SK-N-SH treated with all-trans-retinoic acid at 6 μM for 48 hours (cell line): Measurements from ENCODE around the gene SPDYE2B.
"Not testable (repeated sequence)": the region's sequence is repeated elsewhere in the genome, so short reads cannot be mapped to it uniquely, and the experiment has no call there.

ENCODE experiments used
- ARNTL ChIP-seq: fragments of 450-650 bp; formaldehyde crosslinking; IDR thresholded peaks from 2 replicates; pipeline ENCODE4 v1.5.0; 2020; ENCODE audit warnings: low read depth, mild to moderate bottlenecking, moderate library complexity, borderline replicate concordance
- CSDC2 ChIP-seq: fragments of 250-450 bp; sonication (Bioruptor Pico); IDR thresholded peaks from 2 replicates; pipeline ENCODE4 v1.5.0; 2020; ENCODE audit warnings: mild to moderate bottlenecking, moderate library complexity
- ISL1 ChIP-seq: fragments of 250-450 bp; sonication (Bioruptor Pico); IDR thresholded peaks from 2 replicates; pipeline ENCODE4 v2.1.2; 2022; ENCODE audit warnings: mild to moderate bottlenecking, moderate library complexity
- ZFP30 ChIP-seq: fragments of 450-650 bp; formaldehyde crosslinking; IDR thresholded peaks from 2 replicates; pipeline ENCODE4 v1.5.0; 2022; ENCODE audit warnings: mild to moderate bottlenecking, moderate library complexity
- TF ChIP-seq, protein P1 (sequence below): fragments of 250-450 bp; sonication (Bioruptor Pico); IDR thresholded peaks from 2 replicates; pipeline ENCODE4 v1.5.1; 2020; ENCODE audit warnings: low read depth, mild to moderate bottlenecking, moderate library complexity
- TF ChIP-seq, protein P2 (sequence below): fragments of 250-450 bp; sonication (Bioruptor Pico); IDR thresholded peaks from 2 replicates; pipeline ENCODE4 v1.8.0; 2021; ENCODE audit warnings: low read depth, mild to moderate bottlenecking, moderate library complexity, borderline replicate concordance
- TF ChIP-seq, protein P3 (sequence below): fragments of 250-450 bp; sonication (Bioruptor Pico); IDR thresholded peaks from 2 replicates; pipeline ENCODE4 v1.5.0; 2020; ENCODE audit warnings: mild to moderate bottlenecking, moderate library complexity

DNA sequence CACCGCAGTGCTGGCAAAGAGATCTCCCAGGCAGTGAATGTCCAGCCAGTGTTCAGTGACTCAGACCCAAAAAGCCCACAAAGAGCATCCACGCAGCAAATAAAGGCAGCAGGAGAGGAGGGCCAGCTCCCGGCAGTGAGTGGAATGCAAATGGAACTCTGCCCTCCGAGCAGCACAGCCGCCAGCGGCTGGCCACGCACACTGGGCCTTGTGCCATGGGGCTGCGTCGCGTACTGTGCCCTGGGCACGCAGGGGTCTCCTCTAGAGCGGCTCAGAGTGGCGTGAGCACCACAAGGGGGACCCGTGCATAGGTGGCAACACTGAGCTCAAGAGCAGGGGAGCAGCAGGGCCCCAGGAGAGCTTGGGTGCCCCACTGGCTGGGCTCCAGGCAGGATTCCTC, 17.4 kb downstream of the SPDYE2B start:
- not testable (repeated sequence) for TF ChIP-seq ZFP30; CSDC2; ISL1 (CRISPR knock-in tag); ARNTL (CRISPR knock-in tag)
- TF ChIP-seq, protein P1, sequence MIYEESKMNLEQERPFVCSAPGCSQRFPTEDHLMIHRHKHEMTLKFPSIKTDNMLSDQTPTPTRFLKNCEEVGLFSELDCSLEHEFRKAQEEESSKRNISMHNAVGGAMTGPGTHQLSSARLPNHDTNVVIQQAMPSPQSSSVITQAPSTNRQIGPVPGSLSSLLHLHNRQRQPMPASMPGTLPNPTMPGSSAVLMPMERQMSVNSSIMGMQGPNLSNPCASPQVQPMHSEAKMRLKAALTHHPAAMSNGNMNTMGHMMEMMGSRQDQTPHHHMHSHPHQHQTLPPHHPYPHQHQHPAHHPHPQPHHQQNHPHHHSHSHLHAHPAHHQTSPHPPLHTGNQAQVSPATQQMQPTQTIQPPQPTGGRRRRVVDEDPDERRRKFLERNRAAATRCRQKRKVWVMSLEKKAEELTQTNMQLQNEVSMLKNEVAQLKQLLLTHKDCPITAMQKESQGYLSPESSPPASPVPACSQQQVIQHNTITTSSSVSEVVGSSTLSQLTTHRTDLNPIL (CRISPR knock-in tag), result not testable (repeated sequence)
- TF ChIP-seq, protein P2, sequence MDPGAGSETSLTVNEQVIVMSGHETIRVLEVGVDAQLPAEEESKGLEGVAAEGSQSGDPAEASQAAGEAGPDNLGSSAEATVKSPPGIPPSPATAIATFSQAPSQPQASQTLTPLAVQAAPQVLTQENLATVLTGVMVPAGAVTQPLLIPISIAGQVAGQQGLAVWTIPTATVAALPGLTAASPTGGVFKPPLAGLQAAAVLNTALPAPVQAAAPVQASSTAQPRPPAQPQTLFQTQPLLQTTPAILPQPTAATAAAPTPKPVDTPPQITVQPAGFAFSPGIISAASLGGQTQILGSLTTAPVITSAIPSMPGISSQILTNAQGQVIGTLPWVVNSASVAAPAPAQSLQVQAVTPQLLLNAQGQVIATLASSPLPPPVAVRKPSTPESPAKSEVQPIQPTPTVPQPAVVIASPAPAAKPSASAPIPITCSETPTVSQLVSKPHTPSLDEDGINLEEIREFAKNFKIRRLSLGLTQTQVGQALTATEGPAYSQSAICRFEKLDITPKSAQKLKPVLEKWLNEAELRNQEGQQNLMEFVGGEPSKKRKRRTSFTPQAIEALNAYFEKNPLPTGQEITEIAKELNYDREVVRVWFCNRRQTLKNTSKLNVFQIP (CRISPR knock-in tag), result not testable (repeated sequence)
- TF ChIP-seq, protein P3, sequence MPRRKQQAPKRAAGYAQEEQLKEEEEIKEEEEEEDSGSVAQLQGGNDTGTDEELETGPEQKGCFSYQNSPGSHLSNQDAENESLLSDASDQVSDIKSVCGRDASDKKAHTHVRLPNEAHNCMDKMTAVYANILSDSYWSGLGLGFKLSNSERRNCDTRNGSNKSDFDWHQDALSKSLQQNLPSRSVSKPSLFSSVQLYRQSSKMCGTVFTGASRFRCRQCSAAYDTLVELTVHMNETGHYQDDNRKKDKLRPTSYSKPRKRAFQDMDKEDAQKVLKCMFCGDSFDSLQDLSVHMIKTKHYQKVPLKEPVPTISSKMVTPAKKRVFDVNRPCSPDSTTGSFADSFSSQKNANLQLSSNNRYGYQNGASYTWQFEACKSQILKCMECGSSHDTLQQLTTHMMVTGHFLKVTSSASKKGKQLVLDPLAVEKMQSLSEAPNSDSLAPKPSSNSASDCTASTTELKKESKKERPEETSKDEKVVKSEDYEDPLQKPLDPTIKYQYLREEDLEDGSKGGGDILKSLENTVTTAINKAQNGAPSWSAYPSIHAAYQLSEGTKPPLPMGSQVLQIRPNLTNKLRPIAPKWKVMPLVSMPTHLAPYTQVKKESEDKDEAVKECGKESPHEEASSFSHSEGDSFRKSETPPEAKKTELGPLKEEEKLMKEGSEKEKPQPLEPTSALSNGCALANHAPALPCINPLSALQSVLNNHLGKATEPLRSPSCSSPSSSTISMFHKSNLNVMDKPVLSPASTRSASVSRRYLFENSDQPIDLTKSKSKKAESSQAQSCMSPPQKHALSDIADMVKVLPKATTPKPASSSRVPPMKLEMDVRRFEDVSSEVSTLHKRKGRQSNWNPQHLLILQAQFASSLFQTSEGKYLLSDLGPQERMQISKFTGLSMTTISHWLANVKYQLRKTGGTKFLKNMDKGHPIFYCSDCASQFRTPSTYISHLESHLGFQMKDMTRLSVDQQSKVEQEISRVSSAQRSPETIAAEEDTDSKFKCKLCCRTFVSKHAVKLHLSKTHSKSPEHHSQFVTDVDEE (CRISPR knock-in tag), result not testable (repeated sequence)
